ENCODE measurements around the gene MAN1B1. TPM values are rescaled to one million over a fixed set of nuclear protein-coding genes. Genes with fewer than 3 reads are reported as not detected.

Gene MAN1B1
- total RNA-seq (2014; rRNA removed; shearing (Covaris generic)), result 51.8 and 64.4 TPM in 2 replicates

DNA sequence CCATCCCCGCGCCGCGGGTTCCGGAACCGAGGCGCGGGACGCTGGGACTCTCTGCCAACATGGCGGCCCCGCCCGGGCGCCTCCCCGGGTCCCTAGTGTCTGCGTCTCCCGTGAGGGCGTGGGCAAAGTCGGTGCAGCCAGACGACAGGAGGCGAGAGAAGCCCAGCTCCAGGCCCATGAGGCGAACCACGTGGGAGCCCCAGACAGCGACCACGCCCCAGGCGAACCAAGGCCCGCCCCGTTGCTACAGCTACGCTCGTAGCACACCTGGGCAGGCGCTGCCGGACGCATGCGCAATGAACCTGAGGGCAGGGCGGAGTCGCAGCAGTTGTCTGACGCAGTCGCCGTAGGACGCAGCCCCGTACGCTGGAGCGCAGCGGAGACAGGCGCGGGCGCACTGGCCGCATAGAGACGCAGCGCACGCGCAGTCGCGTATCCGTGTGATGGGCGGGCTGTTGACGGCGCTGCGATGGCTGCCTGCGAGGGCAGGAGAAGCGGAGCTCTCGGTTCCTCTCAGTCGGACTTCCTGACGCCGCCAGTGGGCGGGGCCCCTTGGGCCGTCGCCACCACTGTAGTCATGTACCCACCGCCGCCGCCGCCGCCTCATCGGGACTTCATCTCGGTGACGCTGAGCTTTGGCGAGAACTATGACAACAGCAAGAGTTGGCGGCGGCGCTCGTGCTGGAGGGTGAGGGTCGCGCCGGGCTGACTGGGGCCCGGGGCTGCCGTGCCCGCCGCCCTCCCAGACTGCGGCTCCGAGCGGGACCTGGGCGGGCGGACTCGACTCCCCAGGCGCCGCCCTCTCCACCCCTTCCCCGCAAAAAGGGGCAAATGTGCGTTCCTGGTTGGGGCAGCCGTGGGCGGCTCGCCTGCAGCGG, at the start of gene MAN1B1:
TSS of gene MAN1B1 (plus strand) at position 455 of the 878 bp plus-strand sequence. CDS start at position 470, 15 bp downstream.
- peak; percentile 97 to 98 for DNase-seq (ENCODE audit: low read depth in 1 of 2, low spot score in 2 of 2)
- peaks cover 42% of the 10 kb centered on the region for H3K4me1 ChIP-seq (replicated peaks)
- no peaks in the 10 kb centered on the region for H3K9me3 ChIP-seq (replicated peaks)

GRCh38 chr9:137037035-137037434, 49.8 kb upstream of the MAN1B1 start:
- Histone ChIP-seq H3K36me3 (no peaks in the 10 kb centered on the region), H3K4me3 (no peak overlapping the region), H3K27me3 (replicated peaks) (peaks cover 21% of the 10 kb centered on the region; the same call in 1 of the 2 replicates), H3K27ac (no peak overlapping the region), H3K9me3 (replicated peaks) (no peaks in the 10 kb centered on the region), H3K4me1 (replicated peaks) (no peaks in the 10 kb centered on the region; the same call in 1 of the 2 replicates)
- DNase-seq (ENCODE audit: low read depth in 1 of 2, low spot score in 2 of 2), result no peak

More for the DNA sequence above, at the start of gene MAN1B1:
- Histone ChIP-seq H3K27ac (peak within 1 kb of the TSS; percentile 78), H3K36me3 (peaks cover 11% of the 10 kb centered on the region), H3K4me3 (peak within 1 kb of the TSS; percentile 70), H3K27me3 (replicated peaks) (no peaks in the 10 kb centered on the region)

DNA sequence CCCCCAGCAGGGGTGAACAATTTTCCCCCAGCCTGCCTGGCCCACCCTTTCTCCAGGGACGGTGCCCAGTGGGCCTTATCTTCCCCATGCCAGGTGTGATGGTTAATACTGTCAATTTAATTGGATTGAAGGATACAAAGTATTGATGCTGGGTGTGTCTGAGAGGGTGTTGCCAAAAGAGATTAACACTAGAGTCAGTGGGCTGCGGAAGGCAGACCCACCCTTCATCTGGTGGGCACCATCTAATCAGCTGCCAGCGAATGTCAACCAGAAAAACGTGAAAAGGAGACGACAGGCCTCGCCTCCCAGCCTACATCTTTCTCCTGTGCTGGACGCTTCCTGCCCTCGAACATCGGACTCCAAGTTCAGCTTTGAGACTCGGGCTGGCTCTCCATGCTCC, 49.3 kb upstream of the MAN1B1 start:
- Histone ChIP-seq H3K4me1 (replicated peaks) (no peaks in the 10 kb centered on the region; the same call in 1 of the 2 replicates), H3K4me3 (no peak overlapping the region), H3K27ac (no peak overlapping the region), H3K27me3 (replicated peaks) (peaks cover 21% of the 10 kb centered on the region; the same call in 1 of the 2 replicates), H3K9me3 (replicated peaks) (no peaks in the 10 kb centered on the region), H3K36me3 (no peaks in the 10 kb centered on the region)
- DNase-seq (ENCODE audit: low read depth in 1 of 2, low spot score in 2 of 2), result no peak

GRCh38 chr9:137038916-137039315, 47.9 kb upstream of the MAN1B1 start:
- no peaks in the 10 kb centered on the region for H3K36me3 ChIP-seq
- no peak overlapping the region for H3K27ac ChIP-seq
- peaks cover 28% of the 10 kb centered on the region for H3K27me3 ChIP-seq (replicated peaks)
- H3K9me3 ChIP-seq (replicated peaks), result no peaks in the 10 kb centered on the region
- no peak for DNase-seq (ENCODE audit: low read depth in 1 of 2, low spot score in 2 of 2)
- H3K4me1 ChIP-seq (replicated peaks), result no peaks in the 10 kb centered on the region; the same call in 1 of the 2 replicates
- no peak overlapping the region for H3K4me3 ChIP-seq

DNA sequence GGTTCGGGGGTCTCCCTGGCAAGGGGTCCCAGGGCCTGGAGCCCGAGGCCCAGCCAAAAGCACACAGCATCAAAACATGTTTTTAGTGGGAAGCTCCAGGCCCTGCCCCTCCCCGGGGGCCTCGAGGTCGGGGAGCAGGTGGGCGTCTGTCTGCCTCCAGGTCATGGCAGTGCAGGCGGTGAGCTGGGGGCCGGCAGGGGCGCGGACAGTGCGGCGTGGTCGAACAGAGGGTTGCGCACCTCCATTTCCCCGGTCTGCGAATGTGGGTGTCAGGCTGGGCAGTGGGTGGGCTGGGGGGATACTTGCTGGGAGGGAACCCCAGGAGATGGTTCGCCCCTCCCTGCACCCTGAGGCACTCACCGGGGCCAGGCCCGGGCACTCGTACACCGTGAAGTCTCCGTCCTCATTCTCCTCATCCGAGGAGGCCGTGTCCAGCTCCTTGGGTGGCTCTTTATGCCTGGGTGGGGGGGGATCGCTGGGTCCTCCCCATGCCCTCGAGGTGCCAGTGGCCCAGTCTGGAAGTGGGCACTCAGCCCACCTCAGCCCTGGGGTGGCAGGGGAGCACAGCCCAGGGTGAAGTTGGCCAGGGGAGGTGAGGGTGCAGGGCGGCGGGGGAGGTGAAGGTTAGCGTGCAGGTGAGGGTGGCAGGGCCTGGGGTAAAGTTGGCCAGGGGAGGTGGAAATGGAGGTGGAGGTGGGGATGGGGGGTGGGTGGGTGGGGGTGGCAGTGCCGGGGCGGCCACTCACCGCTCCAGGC, 47.0 kb upstream of the MAN1B1 start:
- DNase-seq (ENCODE audit: low read depth in 1 of 2, low spot score in 2 of 2), result no peak
- Histone ChIP-seq H3K4me3 (no peak overlapping the region), H3K9me3 (replicated peaks) (no peaks in the 10 kb centered on the region), H3K4me1 (replicated peaks) (no peaks in the 10 kb centered on the region; the same call in 1 of the 2 replicates), H3K27ac (no peak overlapping the region), H3K27me3 (replicated peaks) (peaks cover 34% of the 10 kb centered on the region), H3K36me3 (no peaks in the 10 kb centered on the region)

- no peak for DNase-seq (ENCODE audit: low read depth in 1 of 2, low spot score in 2 of 2)
- H3K27me3 ChIP-seq (replicated peaks), result peaks cover 35% of the 10 kb centered on the region
- no peak overlapping the region for H3K4me3 ChIP-seq
- H3K4me1 ChIP-seq (replicated peaks), result no peaks in the 10 kb centered on the region
- H3K36me3 ChIP-seq, result no peaks in the 10 kb centered on the region
- no peaks in the 10 kb centered on the region for H3K9me3 ChIP-seq (replicated peaks)
- H3K27ac ChIP-seq, result no peak overlapping the region
Measured at GRCh38 chr9:137040568-137040967, 46.2 kb upstream of the MAN1B1 start.

GRCh38 chr9:137041124-137041523, 45.7 kb upstream of the MAN1B1 start:
- Histone ChIP-seq H3K27ac (no peak overlapping the region), H3K4me1 (replicated peaks) (peaks cover 4% of the 10 kb centered on the region), H3K4me3 (no peak overlapping the region), H3K27me3 (replicated peaks) (peaks cover 39% of the 10 kb centered on the region), H3K9me3 (replicated peaks) (no peaks in the 10 kb centered on the region), H3K36me3 (no peaks in the 10 kb centered on the region)
- no peak for DNase-seq (ENCODE audit: low read depth in 1 of 2, low spot score in 2 of 2)

DNA sequence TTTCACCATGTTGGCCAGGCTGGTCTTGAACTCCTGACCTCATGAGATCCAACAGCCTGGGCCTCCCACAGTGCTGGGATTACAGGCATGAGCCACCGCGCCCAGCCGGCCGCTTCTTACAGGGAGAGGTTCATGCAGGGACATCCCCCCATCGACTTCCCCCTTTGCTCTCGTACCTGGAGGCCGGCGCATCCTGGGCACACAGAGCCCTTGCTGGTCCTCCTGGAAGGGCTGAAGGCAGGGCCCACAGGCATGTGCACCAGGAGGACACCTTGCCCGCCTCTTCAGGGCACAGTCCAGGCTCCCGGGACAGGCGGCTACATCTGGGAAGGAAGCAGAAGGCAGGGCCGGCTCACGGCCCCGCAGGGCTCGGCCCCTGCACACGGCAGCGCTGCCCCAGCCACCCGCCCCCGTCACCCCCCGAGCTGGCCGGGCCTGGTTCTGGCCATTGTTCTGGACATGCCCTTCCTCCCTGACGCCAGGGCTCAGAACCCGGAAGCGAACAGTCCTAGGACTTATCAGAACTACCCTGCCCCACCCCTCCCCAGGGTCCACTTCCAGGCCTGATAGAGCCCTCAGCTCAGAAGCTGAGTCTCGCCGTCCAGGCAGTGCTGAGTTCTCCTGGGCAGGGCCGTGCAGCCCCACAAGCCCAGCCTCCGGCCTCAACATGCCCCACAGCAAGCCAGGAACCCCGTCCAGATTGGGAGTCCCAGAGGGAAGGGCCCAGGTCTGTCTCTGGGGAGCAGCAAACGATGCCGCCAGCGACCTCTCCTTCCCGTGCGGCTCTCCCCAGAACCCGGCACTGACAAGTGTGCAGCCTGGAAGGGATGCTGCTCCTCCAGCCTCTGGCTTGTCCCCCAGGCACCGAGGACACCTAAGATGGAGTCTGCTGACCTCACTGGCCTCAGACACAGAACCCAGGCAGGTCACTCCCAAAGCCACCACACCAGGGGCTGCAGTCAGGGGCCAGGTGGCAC, 43.7 kb upstream of the MAN1B1 start:
- Histone ChIP-seq H3K27me3 (replicated peaks) (peaks cover 58% of the 10 kb centered on the region), H3K36me3 (no peaks in the 10 kb centered on the region), H3K4me1 (replicated peaks) (peaks cover 8% of the 10 kb centered on the region), H3K4me3 (no peak overlapping the region), H3K27ac (no peak overlapping the region), H3K9me3 (replicated peaks) (no peaks in the 10 kb centered on the region)
- DNase-seq (ENCODE audit: low read depth in 1 of 2, low spot score in 2 of 2), result no peak

DNA sequence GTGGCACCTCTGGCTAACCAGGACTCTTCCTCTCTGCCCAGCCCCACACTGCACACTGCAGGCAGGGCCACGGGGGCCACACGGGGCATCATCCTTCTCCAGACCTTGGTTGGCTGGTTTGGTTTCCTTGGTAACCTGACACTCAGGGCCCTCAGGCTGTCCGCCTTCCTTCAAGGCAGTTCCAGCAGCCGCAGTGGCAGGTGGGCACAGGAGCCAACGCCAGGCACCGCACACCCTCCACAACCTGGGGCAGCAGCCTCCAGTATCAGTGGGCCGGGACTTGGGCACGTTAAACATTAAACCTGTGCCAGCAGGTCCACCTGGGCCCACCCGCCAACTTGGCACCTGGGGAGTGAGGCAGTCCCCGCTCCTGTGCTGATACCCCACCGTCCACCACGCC, 42.7 kb upstream of the MAN1B1 start:
- no peak overlapping the region for H3K27ac ChIP-seq
- H3K4me3 ChIP-seq, result no peak overlapping the region
- no peaks in the 10 kb centered on the region for H3K36me3 ChIP-seq
- H3K4me1 ChIP-seq (replicated peaks), result peaks cover 8% of the 10 kb centered on the region
- DNase-seq (ENCODE audit: low read depth in 1 of 2, low spot score in 2 of 2), result no peak
- H3K27me3 ChIP-seq (replicated peaks), result peaks cover 56% of the 10 kb centered on the region
- no peaks in the 10 kb centered on the region for H3K9me3 ChIP-seq (replicated peaks)

DNA sequence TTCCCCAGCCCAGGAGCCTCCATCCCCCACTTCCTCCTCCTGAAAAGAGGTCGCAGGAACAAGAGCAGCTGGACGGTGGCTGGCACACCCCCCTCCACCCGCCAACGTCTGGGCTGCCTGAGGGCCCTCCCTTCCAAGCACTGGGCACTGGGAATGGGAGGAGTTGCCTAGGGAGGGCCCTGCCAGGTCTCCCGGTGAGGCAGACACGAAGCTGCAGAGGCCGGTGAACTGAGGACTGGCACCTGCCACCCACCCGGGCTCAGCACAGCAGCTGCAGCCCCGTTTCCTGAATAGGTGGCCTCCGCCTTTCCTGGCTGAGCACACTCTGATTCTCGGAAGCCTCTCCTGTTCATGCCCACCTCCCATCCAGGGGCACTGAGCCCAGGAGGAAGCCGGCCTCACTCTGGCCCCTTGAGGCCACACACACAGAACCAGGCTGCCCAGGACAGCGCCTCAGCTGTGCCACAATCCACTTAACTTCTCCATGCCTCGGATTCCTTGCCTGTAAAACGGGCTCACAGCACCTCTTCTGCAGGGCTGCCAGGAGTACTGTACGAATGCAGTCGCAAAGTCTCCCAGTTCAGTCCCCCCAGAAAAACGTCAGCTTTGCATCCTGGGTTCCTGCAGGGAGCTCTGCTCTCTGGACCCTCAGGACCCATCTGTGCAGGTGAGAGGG, 42.1 kb upstream of the MAN1B1 start:
- no peak for DNase-seq (ENCODE audit: low read depth in 1 of 2, low spot score in 2 of 2)

GRCh38 chr9:137045294-137046087, 41.3 kb upstream of the MAN1B1 start:
- H3K27me3 ChIP-seq (replicated peaks), result peaks cover 65% of the 10 kb centered on the region
- H3K4me1 ChIP-seq (replicated peaks), result peaks cover 8% of the 10 kb centered on the region
- H3K36me3 ChIP-seq, result no peaks in the 10 kb centered on the region
- H3K9me3 ChIP-seq (replicated peaks), result no peaks in the 10 kb centered on the region
- H3K4me3 ChIP-seq, result no peak overlapping the region
- DNase-seq (ENCODE audit: low read depth in 1 of 2, low spot score in 2 of 2), result no peak
- H3K27ac ChIP-seq, result no peak overlapping the region

More for the DNA sequence above, 42.1 kb upstream of the MAN1B1 start:
- H3K4me3 ChIP-seq, result no peak overlapping the region
- no peaks in the 10 kb centered on the region for H3K36me3 ChIP-seq
- no peak overlapping the region for H3K27ac ChIP-seq
- H3K9me3 ChIP-seq (replicated peaks), result no peaks in the 10 kb centered on the region
- H3K4me1 ChIP-seq (replicated peaks), result peaks cover 8% of the 10 kb centered on the region
- peaks cover 62% of the 10 kb centered on the region for H3K27me3 ChIP-seq (replicated peaks)
